Measurements from ENCODE around the gene NOX3. TPM values are rescaled to one million over a fixed set of nuclear protein-coding genes. Genes with fewer than 3 reads are reported as not detected.

The NOX3 gene
- polyA plus RNA-seq, 1 donor from 2014 or later: 0.11 TPM

- Histone ChIP-seq H3K79me2 (replicated peaks; ENCODE audit: insufficient read depth, low read length) (no peaks in the 10 kb centered on the region), H2AFZ (ENCODE audit: low read depth, low read length) (no peak overlapping the region), H3K9ac (ENCODE audit: low read length) (no peak overlapping the region), H4K20me1 (ENCODE audit: insufficient read depth) (no peaks in the 10 kb centered on the region), H3K36me3 (ENCODE audit: insufficient read depth, low read length) (no peaks in the 10 kb centered on the region), H3K4me3 (ENCODE audit: low read length) (no peak overlapping the region), H3K27ac (ENCODE audit: low read length) (no peak overlapping the region), H3K9me3 (ENCODE audit: low read length) (no peaks in the 10 kb centered on the region), H3F3A (ENCODE audit: insufficient read depth, low read length, poor library complexity, severe bottlenecking) (no peaks in the 10 kb centered on the region), H3K4me2 (ENCODE audit: low read length) (no peak overlapping the region), H3K9me2 (ENCODE audit: insufficient read depth, low read length) (no peaks in the 10 kb centered on the region), H3K27me3 (ENCODE audit: insufficient read depth, low read depth, low read length) (no peaks in the 10 kb centered on the region)
- TF ChIP-seq REST (IDR thresholded peaks at IDR 0.05; ENCODE audit: borderline replicate concordance): no peak
- TF ChIP-seq MXI1 (conservative IDR thresholded peaks at IDR 0.05; ENCODE audit: poor library complexity, severe bottlenecking): no peak
- no peak for TF ChIP-seq EZH2 (IDR thresholded peaks at IDR 0.05; ENCODE audit: borderline replicate concordance, insufficient read depth, low read length, poor library complexity, severe bottlenecking)
- no peak for TF ChIP-seq POLR2AphosphoS5 (IDR thresholded peaks at IDR 0.05)
- TF ChIP-seq EP300 (conservative IDR thresholded peaks at IDR 0.05; ENCODE audit: poor library complexity, severe bottlenecking): no peak
- no peak for TF ChIP-seq SMC3 (conservative IDR thresholded peaks at IDR 0.05; ENCODE audit: poor library complexity)
- TF ChIP-seq CTCF (IDR thresholded peaks at IDR 0.05; ENCODE audit: poor library complexity, severe bottlenecking): no peak
- TF ChIP-seq RAD21 (conservative IDR thresholded peaks at IDR 0.05): no peak
- no peak for TF ChIP-seq TAF1 (IDR thresholded peaks at IDR 0.05; ENCODE audit: low read depth)
These were observed 14.6 kb downstream of the NOX3 start for GRCh38 chr6:155441112-155441465.

- Histone ChIP-seq H3K79me2 (replicated peaks; ENCODE audit: insufficient read depth, low read length) (no peaks in the 10 kb centered on the region), H3K9me2 (ENCODE audit: insufficient read depth, low read length) (no peaks in the 10 kb centered on the region), H4K20me1 (ENCODE audit: insufficient read depth) (no peaks in the 10 kb centered on the region), H3K9ac (ENCODE audit: low read length) (no peak overlapping the region), H3K36me3 (ENCODE audit: insufficient read depth, low read length) (no peaks in the 10 kb centered on the region), H3K9me3 (ENCODE audit: low read length) (no peaks in the 10 kb centered on the region), H3K27ac (ENCODE audit: low read length) (no peak overlapping the region), H3K4me3 (ENCODE audit: low read length) (no peak overlapping the region), H3F3A (ENCODE audit: insufficient read depth, low read length, poor library complexity, severe bottlenecking) (no peaks in the 10 kb centered on the region), H3K27me3 (ENCODE audit: insufficient read depth, low read depth, low read length) (no peaks in the 10 kb centered on the region), H2AFZ (ENCODE audit: low read depth, low read length) (no peak overlapping the region), H3K4me2 (ENCODE audit: low read length) (no peak overlapping the region)
- no peak for TF ChIP-seq EZH2 (IDR thresholded peaks at IDR 0.05; ENCODE audit: borderline replicate concordance, insufficient read depth, low read length, poor library complexity, severe bottlenecking)
- no peak for TF ChIP-seq CTCF (IDR thresholded peaks at IDR 0.05; ENCODE audit: poor library complexity, severe bottlenecking)
- no peak for TF ChIP-seq SMC3 (conservative IDR thresholded peaks at IDR 0.05; ENCODE audit: poor library complexity)
- no peak for TF ChIP-seq TAF1 (IDR thresholded peaks at IDR 0.05; ENCODE audit: low read depth)
These were observed 15.1 kb downstream of the NOX3 start for GRCh38 chr6:155440398-155441111.

Data from neural cell (in vitro differentiated cells).